Measurements from ENCODE around the gene DDX54.
"Not testable (repeated sequence)": the region's sequence is repeated elsewhere in the genome, so short reads cannot be mapped to it uniquely, and the experiment has no call there.

DDX54 gene

DNA sequence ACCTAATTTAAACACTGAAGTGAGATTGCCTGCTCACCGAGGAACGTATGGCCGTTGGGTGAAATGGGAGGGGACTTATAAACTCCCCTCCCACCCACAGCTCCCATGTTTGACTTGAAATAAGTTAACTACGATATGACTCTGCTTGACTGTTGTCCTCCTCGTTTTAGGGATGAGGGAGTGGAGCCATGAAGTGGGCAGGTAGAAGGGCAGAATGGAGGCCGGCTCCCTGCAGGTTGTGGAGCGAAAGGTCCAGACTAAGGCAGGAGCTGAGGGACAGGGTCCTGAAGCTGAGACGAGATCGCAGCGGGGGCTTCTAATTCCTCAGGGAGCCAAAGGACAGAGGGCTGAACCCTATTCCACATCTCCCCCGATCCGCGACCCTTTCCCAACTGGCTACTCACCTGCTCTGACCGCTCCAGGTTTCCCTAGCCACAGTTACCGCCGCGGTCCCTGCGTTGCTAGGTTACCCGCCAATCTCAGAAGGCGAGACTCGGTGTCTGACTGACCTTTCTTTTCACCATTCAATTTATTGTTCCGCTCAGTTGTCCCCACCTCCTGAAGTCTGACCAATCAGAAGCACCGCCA is 35.4 kb upstream of the DDX54 start:
- DNase-seq, result no peak

DNA sequence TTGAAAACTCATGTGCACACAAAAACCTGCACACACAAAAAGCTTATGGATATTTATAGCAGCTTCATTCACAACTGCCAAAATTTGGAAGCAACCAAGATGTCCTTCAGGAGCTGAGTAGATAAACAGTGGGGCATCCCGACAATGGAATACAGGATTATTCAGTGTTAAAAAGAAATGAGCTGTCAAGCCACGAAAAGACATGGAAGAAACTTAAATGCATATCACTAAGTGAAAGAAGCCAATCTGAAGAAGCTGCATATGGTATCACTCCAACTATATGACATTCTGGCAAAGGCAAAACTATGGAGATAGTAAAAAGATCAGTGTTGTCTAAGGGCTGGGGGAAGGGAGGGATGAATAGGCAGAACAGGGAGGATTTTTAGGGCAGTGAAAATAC is 30.7 kb upstream of the DDX54 start:
- no peak for DNase-seq

DNA sequence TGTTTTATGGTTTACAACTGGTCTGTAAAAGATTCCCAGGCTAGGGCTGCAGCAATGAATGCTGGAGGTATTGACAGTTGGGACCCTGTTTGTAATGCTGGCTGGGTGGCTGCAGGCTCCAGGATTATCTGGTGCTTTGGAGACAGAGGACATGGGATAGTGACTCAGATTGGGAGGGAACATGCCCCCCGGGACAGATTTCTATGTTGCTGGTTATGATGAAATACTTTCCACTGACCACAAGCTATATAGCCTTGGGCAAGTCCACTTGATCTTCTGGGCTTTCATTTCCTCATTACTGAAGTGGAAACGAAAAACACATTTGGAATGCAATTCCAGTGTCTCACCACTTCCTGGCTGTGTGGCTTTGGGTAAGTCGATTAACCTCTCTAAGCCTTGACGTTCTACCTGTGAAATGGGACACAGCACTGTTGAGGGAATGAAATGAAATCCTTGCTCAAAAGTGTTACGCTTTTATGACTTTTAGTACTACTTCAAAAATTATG is 29.7 kb upstream of the DDX54 start:
- DNase-seq, result no peak

DNA sequence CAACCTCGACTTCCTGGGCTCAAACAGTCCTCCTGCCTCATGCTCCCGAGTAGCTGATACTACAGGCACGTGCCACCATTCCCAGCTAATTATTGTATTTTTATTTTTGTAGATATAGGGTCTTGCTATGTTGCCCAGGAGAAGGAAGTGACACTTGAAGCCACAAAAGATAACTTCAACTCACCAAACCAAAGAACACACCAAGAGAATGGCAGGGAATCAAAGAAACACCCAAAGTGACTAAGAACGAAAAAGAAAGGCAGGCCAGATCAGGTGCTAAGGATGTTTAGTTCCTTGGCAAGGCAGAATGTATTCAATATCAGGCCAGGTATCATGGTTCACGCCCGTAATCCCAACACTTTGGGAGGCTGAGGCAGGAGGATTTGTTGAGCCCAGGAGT is 25.9 kb upstream of the DDX54 start:
- no peak for DNase-seq

DNA sequence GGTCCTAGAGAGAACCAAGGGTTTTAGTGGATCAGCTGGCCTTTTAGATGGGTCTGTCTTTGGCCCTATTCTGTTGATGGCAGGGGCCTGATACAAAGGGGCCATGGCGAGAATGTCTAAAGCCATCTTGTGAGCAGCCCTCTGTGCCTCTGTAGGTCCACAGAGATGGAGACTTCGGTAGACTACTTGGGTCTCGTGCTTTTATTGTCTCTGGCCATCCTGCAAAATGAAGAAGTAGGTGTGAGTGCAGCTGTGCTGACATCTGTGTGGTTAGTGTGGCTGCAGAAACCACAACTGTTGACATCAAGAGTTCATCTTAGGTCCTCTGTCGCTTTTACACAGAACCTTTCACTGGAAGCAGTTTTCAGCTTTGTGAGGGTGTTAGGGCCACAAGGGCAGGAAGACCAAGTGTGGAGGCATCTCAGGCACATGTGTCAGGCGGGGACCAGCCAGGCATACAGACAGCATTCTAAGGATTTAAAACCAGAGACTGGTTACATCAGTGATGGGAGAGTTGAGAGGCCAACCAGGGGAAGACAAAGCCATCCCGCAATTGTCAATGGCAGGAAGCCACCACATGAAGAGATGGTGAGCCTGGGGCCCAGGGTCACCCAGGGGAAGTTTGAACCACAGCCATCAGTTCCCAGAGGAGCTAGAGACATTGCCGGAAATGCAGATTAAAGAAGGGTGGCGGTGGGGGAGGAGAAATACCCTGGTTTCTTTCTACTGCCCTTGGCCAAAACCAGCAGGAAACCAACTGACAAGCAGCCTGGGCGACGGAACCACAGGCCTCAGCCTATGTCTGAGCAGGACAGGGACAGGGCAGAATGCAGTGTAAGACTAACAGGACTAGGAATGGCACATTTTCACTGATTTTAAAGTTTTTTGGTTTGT is 23.0 kb upstream of the DDX54 start:
- peak; percentile 75 for DNase-seq

DNA sequence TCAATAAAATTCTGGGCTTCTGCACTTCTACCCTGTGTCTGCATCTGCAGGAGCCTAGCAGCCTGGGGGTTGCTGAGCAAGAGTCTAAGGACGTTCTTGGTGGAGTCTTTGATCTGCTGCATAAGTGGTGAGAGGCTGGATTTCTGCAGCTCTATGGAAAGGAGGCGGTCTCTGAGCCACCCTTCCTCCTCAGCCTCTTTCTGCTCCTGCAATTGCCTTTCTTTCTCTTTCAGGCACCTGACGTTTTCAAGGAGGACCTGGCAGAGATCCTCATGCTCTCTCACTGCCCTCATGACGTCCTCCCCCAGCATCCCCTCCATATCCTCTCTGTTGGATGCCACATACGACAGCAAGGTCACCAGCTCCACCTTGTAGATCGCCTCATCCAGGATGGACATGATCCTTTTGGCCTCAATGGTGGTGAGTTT is 22.3 kb upstream of the DDX54 start:
- no peak for DNase-seq

DNA sequence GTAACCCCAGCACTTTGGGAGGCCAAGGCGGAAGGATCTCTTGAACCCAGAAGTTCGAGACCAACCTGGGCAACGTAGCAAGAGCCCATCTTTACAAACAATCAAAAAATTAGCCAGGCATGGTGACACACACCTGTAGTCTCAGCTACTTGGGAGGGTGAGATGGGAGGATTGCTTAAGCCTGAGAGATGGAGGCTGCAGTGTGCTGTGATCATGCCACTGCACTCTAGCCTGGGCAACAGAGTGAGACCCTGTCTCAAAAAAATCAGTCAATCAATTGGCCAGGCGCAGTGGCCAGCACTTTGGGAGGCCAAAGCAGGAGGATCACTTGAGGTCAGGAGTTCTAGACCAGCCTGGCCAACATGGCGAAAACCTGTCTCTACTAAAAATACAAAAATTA is 21.5 kb upstream of the DDX54 start:
- not testable (repeated sequence) for DNase-seq

DNA sequence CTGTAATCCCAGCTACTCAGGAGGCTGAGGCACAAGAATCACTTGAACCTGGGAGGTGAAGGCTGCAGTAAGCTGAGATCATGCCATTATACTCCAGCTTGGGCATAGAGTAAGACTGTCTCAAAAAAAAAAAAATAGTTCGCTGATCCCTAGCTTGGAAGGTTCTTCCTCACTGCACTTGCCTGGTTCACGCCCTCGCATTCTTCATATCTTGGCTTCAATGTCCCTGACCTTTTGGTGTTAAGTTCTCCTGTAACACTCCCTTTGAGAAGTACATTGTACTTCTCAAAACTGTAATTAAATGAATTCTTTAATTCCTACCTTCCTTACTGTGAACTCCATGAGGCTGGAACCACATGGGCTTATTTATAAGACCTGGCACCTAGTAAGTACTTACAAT is 19.5 kb upstream of the DDX54 start:
- no peak for DNase-seq

DNA sequence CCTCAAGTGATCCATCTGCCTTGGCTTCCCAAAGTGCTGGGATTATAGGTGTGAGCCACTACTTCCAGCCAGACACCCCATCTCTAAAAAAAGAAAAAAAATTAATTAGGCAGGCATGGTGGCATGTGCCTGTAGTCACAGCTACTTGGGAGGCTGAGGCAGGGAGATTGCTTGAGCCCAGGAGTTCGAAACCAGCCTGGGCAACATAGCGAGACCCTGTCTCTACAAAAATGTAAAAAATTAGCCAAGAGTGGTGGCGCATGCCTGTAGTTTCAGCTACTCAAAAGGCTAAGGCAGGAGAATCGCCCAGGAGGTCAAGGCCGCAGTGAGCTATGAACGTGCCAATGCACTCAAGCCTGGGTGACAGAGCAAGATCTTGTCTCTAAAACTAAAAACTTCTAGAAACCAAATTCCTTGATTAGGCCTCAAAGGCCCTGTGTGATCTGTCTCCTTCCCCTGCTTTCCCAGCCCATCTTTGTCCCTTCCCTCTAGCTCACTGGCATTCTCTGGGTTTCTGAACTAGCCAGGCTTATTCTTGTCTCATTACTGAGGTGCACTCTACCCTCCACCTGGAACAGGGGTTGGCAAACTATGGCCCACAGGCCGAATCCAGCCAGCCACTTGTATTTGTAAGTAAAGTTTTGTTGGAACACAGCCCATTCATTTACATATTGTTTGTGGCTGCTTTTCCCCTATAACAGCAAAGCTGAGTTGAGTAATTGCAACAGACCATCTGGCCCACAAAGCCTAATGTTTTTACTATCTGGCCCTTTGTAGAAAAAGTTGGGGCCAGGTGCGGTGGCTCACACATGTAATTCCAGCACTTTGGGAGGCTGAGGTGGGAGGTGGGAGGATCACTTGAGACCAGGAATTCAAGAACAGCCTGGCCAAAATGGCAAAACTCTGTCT is 18.8 kb upstream of the DDX54 start:
- no peak for DNase-seq

DNA sequence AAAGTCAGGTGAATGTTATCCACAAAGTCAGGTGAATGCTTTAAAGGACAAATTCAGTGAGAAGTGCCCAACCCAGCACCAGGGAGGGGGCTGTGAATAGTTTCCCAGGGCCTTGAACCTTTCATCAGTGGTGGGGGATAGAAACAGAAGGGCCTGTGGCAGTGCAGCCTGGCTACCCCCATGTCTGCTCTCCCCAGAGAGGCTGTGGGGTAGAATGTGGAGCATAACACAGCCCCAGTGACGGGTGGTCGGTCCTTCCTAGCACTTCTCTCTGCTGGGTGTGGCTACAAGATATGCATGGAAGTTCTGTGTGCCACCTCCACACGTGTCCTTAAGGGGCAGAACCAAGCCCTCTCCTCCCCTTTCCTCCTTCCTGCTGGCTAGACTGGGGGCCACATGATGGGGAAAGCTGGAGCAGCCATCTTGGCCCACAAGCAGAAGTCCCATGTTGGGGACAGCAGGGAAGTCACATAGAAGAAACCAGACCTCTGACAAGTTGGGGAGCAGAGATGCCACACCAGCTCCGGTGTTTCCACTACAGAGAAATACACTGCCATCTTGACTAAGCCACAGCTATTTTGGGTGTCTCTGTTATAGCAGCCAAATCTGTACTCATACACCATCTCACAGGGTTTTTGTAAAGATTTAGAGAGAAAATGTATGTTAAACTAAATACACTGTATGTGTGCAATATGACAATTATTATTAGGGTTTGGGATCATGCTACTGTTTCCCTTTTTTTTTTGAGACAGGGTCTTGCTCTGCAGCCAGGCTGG is 17.2 kb upstream of the DDX54 start:
- DNase-seq, result no peak

DNA sequence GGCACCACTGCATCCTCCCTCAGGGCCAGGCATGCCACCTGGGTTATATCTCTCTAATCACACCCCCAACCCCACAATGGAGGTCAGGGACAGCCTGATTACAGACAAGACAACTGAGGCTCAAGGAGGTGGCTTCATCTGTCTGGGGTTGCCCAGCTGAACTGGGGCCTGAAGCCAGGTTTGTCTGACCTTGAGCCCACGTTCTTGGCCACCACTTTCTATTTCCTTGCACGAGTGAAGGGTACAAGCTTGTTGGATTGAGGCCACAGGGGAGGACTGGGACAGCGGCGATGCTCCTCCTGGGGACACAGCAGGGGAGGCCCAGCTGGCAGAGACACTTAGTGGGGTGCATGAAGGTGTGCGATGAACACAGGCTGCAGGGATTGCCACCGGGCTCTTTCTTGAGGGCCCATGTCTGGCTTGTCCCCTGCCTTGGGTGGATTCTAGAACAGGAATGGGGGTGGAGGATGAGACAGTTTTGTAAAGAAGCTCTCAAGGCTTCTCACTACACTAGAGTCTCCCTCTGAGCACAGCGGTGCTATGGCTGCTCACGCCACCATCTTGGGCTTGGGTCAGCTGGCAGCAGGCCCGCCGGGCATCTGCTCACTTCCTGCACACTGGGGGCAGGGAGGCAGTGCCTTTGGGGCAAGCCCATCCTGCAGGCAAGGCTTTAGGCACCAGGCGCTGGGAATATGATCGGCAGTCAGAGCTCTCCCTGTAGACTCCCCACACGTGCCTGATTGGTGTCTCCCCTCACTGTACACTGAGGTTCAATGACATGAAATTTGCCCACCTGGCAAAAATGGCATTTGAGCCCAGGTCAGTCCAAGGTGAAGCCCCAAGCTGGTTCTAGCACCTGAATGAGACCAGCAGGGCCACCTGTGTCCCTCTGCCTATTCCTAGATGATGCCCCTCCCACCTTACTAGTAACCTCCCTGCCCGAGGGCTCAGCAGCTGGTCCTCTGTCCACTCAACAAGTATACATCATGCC is 16.2 kb upstream of the DDX54 start:
- DNase-seq, result no peak

DNA sequence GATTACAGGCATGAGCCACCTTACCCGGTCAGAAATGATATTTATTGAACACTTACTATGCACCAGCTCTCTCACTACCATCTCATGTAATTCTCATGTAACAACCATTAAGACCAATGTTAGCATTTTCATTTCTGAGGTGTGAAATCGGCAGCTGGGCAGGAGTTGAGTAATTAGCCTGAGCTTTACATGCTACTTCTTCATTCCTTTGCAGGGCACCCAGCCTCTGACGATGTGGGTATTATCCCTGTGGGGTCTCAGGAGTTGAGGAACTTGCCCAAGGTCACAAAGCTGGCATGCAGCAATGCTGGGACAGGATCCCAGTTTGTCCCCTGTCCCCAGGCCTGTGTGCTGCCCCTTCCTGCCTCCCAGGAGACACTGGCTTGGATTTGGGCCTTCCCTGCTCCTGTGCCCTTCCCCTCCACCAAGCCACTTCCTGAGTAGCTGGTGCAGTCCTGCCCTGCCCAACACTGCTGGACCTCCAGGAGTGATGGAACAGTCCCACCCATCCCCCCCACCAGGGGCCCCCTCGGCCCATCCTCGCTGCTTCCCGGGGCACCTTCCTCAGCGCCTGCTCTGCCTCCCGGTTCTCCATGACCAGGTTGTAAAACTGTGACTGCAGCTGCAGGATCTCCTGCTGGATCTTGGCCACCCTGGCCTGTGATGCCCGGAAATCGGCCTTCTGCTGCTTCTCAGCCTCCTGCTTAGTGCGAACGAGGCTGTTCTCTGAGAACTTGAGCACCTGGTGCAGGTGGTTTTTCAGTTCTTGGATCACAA is 14.9 kb upstream of the DDX54 start:
- no peak for DNase-seq

DNA sequence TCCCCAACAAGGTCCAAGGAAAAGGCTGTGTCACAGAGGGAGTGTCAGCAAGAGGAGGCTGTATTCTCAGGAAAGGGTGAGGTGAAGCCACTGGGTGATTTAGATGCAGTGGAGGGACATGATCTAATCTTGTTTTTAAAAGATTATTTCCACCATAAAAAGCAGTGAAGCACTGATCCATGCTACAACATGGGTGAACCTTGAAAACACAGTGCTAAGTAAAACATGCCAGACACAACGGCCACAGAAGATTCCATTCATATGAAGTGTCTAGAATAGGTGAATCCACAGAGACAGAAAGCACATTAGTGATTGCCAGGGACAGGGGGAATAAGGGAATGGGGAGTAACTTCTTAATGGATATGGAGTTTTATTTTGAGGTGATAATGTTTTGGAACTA is 13.0 kb upstream of the DDX54 start:
- no peak for DNase-seq

DNA sequence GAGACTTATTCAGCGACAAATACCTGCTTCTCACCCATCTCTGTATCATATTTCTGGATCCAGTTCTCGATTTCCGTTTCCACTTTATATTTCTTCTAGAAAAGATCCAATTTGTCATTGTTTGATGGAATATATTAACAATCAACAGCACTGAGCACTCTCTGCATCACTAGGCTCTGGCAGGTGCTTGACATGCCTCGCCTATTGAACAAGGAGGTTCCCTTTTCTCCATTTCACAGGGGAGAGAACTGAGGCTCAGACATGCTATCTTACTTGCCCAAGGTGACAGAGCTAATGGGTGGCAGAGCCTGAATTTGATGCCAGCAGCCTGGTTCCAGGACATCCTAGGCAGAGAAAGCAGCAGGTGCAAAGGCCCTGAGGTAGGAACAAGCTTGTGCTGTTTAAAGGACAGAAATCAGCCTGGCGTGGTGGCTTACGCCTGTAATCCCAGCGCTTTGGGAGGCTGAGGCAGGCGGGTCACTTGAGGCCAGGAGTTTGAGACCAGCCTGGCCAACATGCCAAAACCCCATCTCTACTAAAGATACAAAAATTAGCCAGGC is 12.3 kb upstream of the DDX54 start:
- no peak for DNase-seq

DNA sequence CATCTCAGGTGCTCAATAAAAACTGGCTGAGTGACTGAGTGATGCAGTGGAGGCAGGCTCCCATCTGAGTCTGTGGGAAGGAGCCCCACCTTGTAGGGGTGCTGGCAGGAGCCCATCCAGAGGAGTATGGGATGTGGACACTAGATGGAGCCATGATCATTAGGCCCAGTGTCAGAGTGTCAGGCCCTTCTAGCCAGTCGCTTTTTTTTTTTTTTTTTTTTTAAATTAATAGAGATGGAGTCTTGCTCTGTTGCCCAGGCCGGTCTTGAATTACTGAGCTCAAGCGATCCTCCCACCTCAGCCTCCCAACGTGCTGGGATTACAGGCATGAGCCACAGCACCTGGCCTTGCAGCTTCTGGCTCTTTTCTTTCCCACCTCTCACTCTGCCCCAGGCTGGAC is 11.7 kb upstream of the DDX54 start:
- DNase-seq, result peak; percentile 66

DNA sequence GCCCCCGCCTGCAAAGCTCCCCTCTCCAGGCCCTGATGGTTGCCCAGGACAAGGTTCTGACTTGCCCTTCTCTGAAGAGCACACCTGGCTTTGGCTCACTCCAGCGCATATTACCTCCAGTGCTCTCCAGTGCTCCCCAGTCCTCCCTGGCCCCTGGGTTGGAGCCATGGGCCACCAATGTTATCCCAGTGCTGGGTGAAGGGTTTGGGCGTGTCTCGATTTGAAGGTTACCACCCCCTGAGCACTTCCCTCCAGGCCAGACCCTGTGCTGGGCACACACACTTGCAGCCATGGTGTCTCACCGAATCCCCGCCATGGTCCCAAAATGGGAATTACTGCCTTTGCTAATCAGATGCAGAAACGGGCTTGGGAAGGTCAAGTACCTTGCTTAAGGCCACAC is 11.3 kb upstream of the DDX54 start:
- DNase-seq, result no peak

DNA sequence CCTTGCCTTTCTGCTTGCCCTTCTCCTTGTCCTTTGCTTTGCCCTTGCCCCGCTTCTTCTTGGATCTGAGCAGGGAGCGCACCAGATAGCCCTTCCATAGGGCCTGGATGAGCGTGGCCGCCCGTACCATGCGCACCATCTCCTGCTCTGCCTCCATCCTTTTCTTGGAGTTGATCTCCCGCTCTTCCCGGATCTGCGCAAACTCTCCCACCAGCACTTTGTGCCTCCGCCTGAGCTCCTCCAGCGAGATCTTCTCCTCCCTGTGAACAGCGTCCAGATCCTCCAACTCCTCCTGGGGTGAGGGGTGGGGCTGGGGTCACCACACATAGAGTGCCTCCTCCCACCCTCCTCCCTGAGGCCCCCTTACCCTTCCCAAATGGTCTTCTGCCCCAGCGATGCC is 10.3 kb upstream of the DDX54 start:
- no peak for DNase-seq

DNA sequence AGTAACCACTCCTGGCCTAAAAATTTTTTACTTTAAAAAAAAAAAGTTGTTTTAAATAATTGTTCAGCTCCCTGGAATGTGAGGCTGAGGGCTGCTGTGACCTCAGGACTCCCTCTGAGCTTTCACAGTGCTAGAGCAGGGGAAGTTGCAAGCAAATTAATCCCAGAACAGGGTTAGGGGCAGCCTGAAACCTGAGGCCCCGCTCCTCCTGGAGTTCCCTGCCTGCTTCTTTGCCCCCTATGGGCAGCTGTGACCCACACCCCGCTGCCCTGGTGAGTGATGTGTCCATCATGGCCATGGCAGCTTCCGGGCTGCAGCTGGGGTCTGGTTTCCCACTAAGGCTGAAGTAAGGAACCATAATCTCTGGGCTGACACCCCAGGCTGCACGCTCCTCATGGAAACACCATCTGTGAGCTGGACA is 9.7 kb upstream of the DDX54 start:
- no peak for DNase-seq

DNA sequence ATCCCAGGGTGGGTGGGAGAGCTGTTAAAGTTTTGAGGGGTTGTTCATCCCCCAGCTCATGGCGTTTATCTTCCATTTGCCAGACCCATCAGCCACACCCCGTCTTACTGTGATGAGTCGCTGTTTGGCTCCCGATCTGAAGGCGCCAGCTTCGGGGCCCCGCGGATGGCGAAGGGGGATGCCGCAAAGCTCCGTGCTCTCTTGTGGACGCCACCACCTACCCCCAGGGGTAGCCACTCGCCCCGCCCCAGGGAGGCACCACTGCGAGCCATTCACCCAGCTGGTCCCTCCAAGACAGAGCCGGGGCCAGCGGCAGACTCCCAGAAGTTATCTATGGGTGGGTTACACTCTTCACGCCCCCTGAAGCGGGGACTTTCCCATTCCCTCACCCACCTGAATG is 5.9 kb upstream of the DDX54 start:
- DNase-seq, result no peak

DNA sequence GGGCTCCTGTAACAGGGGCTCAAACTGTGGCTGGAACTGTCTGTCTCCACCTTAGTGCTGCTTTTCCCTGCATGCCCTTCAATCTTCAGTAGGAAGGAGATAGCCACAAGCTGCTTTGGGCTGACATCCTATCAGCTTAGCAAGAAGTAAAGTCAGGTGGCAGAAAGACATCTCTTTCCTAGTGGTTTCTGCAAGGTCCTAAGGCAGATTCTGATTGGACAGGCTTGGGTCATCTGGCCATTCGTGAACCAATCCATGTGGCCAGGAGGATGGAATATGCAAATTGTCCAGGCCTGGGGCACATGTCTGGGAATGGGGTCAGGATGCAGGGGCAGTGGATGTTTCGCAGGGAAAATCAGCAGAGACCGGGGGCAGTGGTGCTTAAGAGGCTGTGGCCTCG is 5.5 kb upstream of the DDX54 start:
- no peak for DNase-seq
